Neural cell (in vitro differentiated cells): ENCODE measurements around the gene DNAAF3. TPM values are rescaled to one million over a fixed set of nuclear protein-coding genes. Genes with fewer than 3 reads are reported as not detected.

ENCODE experiments used
- H2AFZ ChIP-seq: fragments of 200-600, 300-800 bp; sonication (generic), shearing (Covaris generic); 2 replicates; pipeline ENCODE4 v1.6.0; 2014; ENCODE audit warnings: low read depth, mild to moderate bottlenecking, antibody characterized with exemption, low read length, moderate library complexity
- H3F3A ChIP-seq: fragments of 200-600 bp; shearing (Covaris generic); 2 replicates; pipeline ENCODE4 v1.6.1; 2016; ENCODE audit warnings: mild to moderate bottlenecking, moderate library complexity, mixed read lengths, antibody characterized with exemption, low read length; ENCODE audit not compliant: insufficient read depth, poor library complexity, severe bottlenecking
- H3K27ac ChIP-seq: fragments of 200-600, 300-800 bp; sonication (generic), shearing (Covaris generic); 2 replicates; pipeline ENCODE4 v1.5.1; 2014; ENCODE audit warnings: mild to moderate bottlenecking, low read length, moderate library complexity
- H3K27me3 ChIP-seq: fragments of 300-800, 200-600 bp; sonication (generic), shearing (Covaris generic); 2 replicates; pipeline ENCODE4 v1.6.0; 2014; ENCODE audit warnings: mild to moderate bottlenecking, low read depth, low read length, moderate library complexity; ENCODE audit not compliant: insufficient read depth
- H3K36me3 ChIP-seq: fragments of 300-800, 200-600 bp; sonication (generic), shearing (Covaris generic); 2 replicates; pipeline ENCODE4 v1.5.1; 2014; ENCODE audit warnings: mild to moderate bottlenecking, antibody characterized with exemption, low read length, moderate library complexity; ENCODE audit not compliant: insufficient read depth
- H3K4me2 ChIP-seq: fragments of 300-800, 200-600 bp; sonication (generic), shearing (Covaris generic); 2 replicates; pipeline ENCODE4 v1.6.0; 2014; ENCODE audit warnings: mild to moderate bottlenecking, low read length
- H3K4me3 ChIP-seq: fragments of 300-800, 200-600 bp; sonication (generic), shearing (Covaris generic); 2 replicates; pipeline ENCODE4 v1.5.1; 2014; ENCODE audit warnings: mild to moderate bottlenecking, low read length, moderate library complexity
- H3K79me2 ChIP-seq: fragments of 200-600 bp; shearing (Covaris generic); replicated peaks from 2 replicates; pipeline ENCODE4 v1.6.0; 2014; ENCODE audit warnings: mild to moderate bottlenecking, low read length, moderate library complexity; ENCODE audit not compliant: insufficient read depth
- H3K9ac ChIP-seq: fragments of 300-800, 200-600 bp; sonication (generic), shearing (Covaris generic); 2 replicates; pipeline ENCODE4 v1.6.1; 2016; ENCODE audit warnings: mild to moderate bottlenecking, low read length, mixed read lengths
- H3K9me2 ChIP-seq: fragments of 200-600 bp; shearing (Covaris generic); 2 replicates; pipeline ENCODE4 v1.6.1; 2016; ENCODE audit warnings: mild to moderate bottlenecking, low read length, mixed read lengths; ENCODE audit not compliant: insufficient read depth
- H3K9me3 ChIP-seq: fragments of 200-600, 300-800 bp; sonication (generic), shearing (Covaris generic); 2 replicates; pipeline ENCODE4 v1.6.1; 2016; ENCODE audit warnings: mild to moderate bottlenecking, mixed run types, low read length, moderate library complexity, mixed read lengths
- H4K20me1 ChIP-seq: fragments of 200-600 bp; shearing (Covaris generic); 2 replicates; pipeline ENCODE4 v1.6.1; 2016; ENCODE audit warnings: mild to moderate bottlenecking, mixed run types; ENCODE audit not compliant: insufficient read depth
- EP300 ChIP-seq: fragments of 450-650 bp; conservative IDR thresholded peaks from 2 replicates; pipeline ENCODE4 v1.6.1; 2014; ENCODE audit warnings: antibody characterized with exemption, mild to moderate bottlenecking, moderate library complexity; ENCODE audit not compliant: poor library complexity, severe bottlenecking
- EZH2 ChIP-seq: fragments of 200-600, 300-800 bp; shearing (Covaris generic), sonication (generic); IDR thresholded peaks from 2 replicates; pipeline ENCODE4 v1.6.1; 2014; ENCODE audit warnings: antibody characterized with exemption, low read length, borderline replicate concordance, mild to moderate bottlenecking; ENCODE audit not compliant: insufficient read depth, poor library complexity, severe bottlenecking
- MXI1 ChIP-seq: fragments of 450-650 bp; conservative IDR thresholded peaks from 2 replicates; pipeline ENCODE4 v1.6.1; 2014; ENCODE audit warnings: antibody characterized with exemption, mild to moderate bottlenecking; ENCODE audit not compliant: poor library complexity, severe bottlenecking
- POLR2AphosphoS5 ChIP-seq: IDR thresholded peaks from 2 replicates; pipeline ENCODE4 v1.6.1; 2012
- RAD21 ChIP-seq: fragments of 450-650 bp; conservative IDR thresholded peaks from 2 replicates; pipeline ENCODE4 v1.6.1; 2014; ENCODE audit warnings: antibody characterized with exemption, mild to moderate bottlenecking, moderate library complexity
- SMC3 ChIP-seq: fragments of 450-650 bp; conservative IDR thresholded peaks from 2 replicates; pipeline ENCODE4 v1.6.1; 2014; ENCODE audit warnings: antibody characterized with exemption, mild to moderate bottlenecking, moderate library complexity; ENCODE audit not compliant: poor library complexity
- TAF1 ChIP-seq: IDR thresholded peaks from 2 replicates; pipeline ENCODE4 v1.6.1; 2012; ENCODE audit warnings: low read depth
- polyA plus RNA-seq: library from polyadenylated mRNA; depleted of rRNA; stranded (reverse); fragments of >200 nt; gene quantifications from 2 replicates; pipeline ENCODE4 v1.2.3, GENCODE V29; 2014
- TF ChIP-seq, protein P1 (sequence below): IDR thresholded peaks from 2 replicates; pipeline ENCODE4 v1.6.1; 2012; ENCODE audit warnings: borderline replicate concordance
- TF ChIP-seq, protein P2 (sequence below): fragments of 450-650 bp; IDR thresholded peaks from 2 replicates; pipeline ENCODE4 v1.5.1; 2014; ENCODE audit warnings: antibody characterized with exemption, mild to moderate bottlenecking, moderate library complexity; ENCODE audit not compliant: poor library complexity, severe bottlenecking

The DNAAF3 gene
- polyA plus RNA-seq, 1 donor from 2014 or later: 0.38 TPM

DNA sequence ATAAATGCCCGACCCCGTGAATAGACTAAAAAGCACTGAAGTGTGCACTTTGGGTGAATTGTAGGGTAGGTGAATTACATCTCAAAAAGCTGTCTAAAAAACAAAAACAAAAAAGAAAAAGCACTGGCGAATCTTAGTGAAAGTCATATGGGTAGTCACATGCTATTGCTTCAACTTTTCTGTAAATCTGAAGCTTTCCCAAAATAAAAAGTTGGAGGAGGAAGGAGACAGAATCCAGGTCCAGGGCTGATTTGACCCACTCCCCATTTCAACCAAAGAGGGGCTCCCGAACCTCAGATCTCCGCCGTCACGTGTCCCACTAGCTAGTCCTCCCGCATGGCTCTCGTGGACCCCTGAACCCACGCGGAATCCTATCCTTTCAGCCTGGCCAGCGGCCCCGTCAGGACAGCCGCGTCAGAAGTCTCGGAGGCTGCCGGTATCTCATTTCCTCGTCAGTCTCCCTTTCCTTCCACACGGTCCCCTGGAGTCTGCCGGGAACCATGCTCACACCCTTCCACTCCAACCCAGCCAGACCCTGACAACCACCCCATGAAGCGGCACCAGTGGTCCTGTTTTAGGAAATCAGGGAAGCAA, 55.1 kb downstream of the DNAAF3 start:
- H3K27ac ChIP-seq: no peak overlapping the region
- H3K9me3 ChIP-seq: no peaks in the 10 kb centered on the region
- H3K27me3 ChIP-seq: no peaks in the 10 kb centered on the region
- H2AFZ ChIP-seq: no peak overlapping the region
- H3K4me3 ChIP-seq: no peak overlapping the region
- H3K9ac ChIP-seq: no peak overlapping the region
- TF ChIP-seq RAD21 (no peak), EZH2 (no peak), MXI1 (no peak), EP300 (no peak), TAF1 (no peak), SMC3 (no peak)
- TF ChIP-seq, protein P1, sequence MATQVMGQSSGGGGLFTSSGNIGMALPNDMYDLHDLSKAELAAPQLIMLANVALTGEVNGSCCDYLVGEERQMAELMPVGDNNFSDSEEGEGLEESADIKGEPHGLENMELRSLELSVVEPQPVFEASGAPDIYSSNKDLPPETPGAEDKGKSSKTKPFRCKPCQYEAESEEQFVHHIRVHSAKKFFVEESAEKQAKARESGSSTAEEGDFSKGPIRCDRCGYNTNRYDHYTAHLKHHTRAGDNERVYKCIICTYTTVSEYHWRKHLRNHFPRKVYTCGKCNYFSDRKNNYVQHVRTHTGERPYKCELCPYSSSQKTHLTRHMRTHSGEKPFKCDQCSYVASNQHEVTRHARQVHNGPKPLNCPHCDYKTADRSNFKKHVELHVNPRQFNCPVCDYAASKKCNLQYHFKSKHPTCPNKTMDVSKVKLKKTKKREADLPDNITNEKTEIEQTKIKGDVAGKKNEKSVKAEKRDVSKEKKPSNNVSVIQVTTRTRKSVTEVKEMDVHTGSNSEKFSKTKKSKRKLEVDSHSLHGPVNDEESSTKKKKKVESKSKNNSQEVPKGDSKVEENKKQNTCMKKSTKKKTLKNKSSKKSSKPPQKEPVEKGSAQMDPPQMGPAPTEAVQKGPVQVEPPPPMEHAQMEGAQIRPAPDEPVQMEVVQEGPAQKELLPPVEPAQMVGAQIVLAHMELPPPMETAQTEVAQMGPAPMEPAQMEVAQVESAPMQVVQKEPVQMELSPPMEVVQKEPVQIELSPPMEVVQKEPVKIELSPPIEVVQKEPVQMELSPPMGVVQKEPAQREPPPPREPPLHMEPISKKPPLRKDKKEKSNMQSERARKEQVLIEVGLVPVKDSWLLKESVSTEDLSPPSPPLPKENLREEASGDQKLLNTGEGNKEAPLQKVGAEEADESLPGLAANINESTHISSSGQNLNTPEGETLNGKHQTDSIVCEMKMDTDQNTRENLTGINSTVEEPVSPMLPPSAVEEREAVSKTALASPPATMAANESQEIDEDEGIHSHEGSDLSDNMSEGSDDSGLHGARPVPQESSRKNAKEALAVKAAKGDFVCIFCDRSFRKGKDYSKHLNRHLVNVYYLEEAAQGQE: no peak
- TF ChIP-seq, protein P2, sequence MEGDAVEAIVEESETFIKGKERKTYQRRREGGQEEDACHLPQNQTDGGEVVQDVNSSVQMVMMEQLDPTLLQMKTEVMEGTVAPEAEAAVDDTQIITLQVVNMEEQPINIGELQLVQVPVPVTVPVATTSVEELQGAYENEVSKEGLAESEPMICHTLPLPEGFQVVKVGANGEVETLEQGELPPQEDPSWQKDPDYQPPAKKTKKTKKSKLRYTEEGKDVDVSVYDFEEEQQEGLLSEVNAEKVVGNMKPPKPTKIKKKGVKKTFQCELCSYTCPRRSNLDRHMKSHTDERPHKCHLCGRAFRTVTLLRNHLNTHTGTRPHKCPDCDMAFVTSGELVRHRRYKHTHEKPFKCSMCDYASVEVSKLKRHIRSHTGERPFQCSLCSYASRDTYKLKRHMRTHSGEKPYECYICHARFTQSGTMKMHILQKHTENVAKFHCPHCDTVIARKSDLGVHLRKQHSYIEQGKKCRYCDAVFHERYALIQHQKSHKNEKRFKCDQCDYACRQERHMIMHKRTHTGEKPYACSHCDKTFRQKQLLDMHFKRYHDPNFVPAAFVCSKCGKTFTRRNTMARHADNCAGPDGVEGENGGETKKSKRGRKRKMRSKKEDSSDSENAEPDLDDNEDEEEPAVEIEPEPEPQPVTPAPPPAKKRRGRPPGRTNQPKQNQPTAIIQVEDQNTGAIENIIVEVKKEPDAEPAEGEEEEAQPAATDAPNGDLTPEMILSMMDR: no peak
- no peak overlapping the region for H3K4me2 ChIP-seq
- no peaks in the 10 kb centered on the region for H3K9me2 ChIP-seq
- H4K20me1 ChIP-seq: peaks cover 5% of the 10 kb centered on the region
- peaks cover 38% of the 10 kb centered on the region for H3K79me2 ChIP-seq
- no peaks in the 10 kb centered on the region for H3K36me3 ChIP-seq
- no peaks in the 10 kb centered on the region for H3F3A ChIP-seq

DNA sequence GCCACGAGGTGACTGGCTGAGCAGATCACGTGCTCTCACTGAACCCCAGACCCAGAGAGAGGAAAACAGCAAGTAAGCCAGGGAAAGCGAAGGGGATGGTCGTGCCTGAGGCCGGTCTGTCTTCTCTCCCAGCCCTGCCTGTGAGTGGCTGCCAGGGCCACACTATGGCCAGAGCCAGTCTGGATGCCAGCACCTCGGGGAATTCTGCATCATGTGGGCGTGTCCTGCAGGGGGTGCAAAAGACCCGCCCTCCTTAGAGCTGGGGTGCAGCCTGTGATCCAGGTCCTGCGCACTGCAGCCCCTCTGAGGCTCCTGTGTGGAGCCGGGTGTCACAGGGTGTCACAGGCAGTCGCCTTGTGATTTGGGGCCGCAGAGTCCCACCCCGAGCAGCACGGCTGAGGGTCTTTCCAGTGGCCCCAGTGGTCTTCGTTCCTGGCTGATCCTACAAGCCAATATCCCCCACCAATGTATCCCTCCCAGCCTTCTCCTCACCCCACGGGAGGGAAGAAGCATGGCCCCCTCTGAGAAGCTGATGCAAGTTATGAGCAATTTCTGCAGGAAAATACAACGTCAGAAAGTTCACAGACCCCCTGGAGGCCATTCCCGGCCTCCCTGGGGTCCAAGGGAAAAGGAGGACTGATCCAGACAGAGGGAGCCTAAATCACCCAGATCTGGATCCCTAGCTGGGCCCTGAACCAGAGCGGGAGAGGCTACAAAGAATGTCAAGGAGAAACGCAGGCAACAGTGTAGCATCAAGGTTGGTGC, 56.7 kb downstream of the DNAAF3 start:
- Histone ChIP-seq H3K79me2 (peaks cover 24% of the 10 kb centered on the region), H2AFZ (no peak overlapping the region), H4K20me1 (peaks cover under 1% of the 10 kb centered on the region), H3K9ac (no peak overlapping the region), H3K27ac (no peak overlapping the region), H3K36me3 (no peaks in the 10 kb centered on the region), H3F3A (no peaks in the 10 kb centered on the region), H3K27me3 (no peaks in the 10 kb centered on the region), H3K4me2 (no peak overlapping the region), H3K9me2 (no peaks in the 10 kb centered on the region), H3K4me3 (no peak overlapping the region), H3K9me3 (no peaks in the 10 kb centered on the region)
- TF ChIP-seq TAF1 (no peak), SMC3 (no peak), EP300 (no peak), MXI1 (no peak), POLR2AphosphoS5 (no peak), RAD21 (no peak), EZH2 (no peak)
- TF ChIP-seq, protein P2: no peak
- TF ChIP-seq, protein P1: no peak
